NCI-H2029 (cell line): ENCODE measurements around the gene EPN3.

Source experiments
- DNase-seq: peaks from one replicate; lab custom pipeline; 2025; lab: John Stamatoyannopoulos, UW

EPN3 gene

DNA sequence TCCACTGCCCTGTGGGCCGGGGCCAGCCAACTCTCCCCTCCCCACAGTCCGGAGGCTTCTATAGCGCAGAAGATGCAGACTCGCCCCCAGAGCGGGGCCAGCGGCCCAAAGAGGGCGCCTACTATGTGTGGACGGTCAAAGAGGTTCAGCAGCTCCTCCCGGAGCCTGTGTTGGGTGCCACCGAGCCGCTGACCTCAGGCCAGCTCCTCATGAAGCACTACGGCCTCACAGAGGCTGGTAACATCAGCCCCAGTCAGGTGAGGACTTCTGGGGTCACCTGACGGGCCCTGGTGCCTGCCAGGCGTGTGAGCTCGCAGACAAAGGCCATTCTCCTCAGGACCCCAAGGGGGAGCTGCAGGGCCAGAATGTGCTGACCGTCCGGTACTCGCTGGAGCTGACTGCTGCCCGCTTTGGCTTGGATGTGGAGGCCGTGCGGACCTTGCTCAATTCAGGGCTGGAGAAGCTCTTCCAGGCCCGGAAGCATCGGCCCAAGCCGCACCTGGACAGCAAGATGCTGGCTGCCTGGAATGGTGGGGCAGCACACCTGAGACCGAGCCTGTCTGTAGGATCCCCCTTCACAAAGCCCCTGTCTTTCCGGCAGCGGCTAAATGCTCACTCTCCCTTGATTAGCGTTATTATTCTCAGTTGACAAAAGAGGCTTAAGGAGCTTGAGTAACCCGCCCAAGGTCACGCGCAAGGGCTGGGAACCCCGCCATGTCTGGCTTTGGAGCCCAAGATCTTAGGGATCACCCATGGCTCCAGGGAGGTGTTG is 18.3 kb downstream of the EPN3 start:
- peak; percentile 14 for DNase-seq

DNA sequence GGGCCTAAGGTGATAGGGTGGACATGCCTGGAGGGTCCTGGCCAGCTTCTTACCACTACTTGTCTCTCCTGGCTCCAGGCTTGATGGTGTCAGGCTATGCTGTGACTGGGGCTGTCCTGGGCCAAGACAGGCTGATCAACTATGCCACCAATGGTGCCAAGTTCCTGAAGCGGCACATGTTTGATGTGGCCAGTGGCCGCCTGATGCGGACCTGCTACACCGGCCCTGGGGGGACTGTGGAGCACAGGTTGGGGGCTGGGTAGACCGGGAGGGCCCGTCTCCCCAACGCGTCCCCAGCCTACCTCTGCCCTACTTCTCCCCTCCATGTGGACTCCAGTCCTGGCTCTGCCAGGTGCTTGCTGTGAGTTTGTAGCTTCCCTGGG is 18.9 kb downstream of the EPN3 start:
- no peak for DNase-seq

DNA sequence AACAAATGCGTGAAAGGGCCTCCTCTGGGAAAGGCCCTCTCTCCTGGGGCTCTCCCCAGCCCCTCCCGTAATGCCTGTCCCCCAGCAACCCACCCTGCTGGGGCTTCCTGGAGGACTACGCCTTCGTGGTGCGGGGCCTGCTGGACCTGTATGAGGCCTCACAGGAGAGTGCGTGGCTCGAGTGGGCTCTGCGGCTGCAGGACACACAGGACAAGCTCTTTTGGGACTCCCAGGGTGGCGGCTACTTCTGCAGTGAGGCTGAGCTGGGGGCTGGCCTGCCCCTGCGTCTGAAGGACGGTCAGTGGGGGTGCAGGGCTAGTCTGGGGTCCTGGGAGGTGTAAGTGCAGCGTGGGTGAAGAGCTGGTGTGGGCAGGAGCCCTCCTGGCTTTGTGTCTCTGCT is 19.3 kb downstream of the EPN3 start:
- DNase-seq = no peak

DNA sequence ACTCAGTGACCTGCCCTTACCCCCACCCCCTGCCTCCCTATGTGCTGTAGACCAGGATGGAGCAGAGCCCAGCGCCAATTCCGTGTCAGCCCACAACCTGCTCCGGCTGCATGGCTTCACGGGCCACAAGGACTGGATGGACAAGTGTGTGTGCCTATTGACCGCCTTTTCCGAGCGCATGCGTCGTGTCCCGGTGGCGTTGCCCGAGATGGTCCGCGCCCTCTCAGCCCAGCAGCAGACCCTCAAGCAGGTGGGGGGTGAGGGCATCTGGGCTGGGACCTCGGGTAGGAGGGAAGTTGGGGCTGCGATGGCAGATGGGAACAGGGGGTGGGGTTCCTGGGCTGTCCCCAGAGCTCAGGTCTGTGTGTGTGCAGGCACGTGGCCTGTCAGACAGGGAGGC is 21.7 kb downstream of the EPN3 start:
- no peak for DNase-seq

DNA sequence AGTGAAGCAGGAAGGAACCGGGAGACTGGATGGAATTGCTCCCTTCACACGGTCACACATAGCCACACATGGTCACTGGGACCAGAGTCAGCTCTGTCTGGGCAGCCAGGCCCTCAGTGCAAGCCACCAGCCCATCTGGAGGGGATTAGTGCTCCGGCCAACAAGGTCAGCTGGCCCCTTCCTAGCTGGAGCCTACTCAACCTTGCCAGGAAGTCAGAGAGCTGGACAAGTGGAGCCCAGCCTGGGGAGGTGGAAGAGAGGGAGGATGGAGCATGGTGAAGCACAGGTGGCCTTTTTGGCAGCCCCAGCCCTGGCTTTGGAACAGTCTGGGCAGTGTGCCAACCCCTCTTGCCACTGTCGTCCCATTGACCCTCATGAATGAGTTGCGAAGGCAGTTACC is 24.3 kb downstream of the EPN3 start:
- peak; percentile 69 for DNase-seq

DNA sequence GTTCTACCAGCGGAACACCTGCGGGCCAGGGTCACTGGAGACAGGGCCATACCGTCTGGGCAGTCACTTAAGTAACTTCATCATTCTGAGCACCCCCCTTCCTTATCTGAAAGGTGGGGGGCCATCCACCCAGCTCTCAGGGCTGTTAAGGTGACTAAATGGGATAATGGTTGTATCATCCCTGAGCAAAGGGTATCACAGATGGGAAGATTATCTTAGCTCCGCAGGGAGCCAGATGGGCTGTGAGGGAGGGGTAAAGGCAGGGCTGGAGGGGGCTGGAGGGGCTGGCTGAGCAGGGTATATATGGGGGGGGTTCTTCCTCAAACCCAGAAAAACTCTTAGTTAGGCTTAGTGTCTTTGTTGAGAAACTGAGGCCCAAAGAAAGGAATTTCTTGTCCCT is 25.1 kb downstream of the EPN3 start:
- DNase-seq = no peak

DNA sequence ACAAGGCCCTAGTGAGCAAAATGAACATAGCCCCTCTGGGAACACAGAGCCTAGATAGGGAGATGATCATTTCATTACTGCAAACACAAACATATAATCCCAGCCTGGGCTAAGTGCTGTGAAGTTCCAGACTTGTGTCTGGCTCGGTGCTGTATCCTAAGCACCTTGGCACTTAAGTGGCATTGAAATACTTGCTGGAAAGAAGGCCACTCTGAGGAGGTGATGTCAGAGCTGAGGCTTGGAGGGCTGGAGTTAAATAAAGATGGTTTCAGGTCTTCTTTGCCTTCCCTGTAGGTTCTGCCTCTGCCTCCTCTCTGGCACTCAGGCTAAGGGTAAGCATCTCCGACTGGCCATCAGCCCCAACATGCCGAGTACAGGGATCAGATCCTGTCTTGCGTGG is 25.6 kb downstream of the EPN3 start:
- DNase-seq = no peak

DNA sequence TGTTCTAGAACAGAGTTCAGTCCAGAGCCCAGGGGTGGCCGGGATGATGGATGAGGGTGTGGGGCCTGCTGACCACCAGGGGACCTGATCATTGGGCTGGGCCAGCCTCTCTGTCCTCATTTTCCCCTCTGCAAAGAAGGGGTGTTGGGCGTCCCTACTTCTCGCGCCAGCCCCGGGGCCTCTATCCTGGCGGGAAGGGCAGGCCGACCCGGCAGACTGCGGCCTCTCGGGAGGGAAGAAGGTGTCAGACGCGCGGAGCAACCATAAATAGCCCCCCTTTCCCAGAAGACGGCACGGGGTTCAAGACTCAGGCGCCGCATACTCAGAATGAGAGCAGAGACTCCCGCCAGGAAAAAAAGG is 26.0 kb downstream of the EPN3 start:
- no peak for DNase-seq

DNA sequence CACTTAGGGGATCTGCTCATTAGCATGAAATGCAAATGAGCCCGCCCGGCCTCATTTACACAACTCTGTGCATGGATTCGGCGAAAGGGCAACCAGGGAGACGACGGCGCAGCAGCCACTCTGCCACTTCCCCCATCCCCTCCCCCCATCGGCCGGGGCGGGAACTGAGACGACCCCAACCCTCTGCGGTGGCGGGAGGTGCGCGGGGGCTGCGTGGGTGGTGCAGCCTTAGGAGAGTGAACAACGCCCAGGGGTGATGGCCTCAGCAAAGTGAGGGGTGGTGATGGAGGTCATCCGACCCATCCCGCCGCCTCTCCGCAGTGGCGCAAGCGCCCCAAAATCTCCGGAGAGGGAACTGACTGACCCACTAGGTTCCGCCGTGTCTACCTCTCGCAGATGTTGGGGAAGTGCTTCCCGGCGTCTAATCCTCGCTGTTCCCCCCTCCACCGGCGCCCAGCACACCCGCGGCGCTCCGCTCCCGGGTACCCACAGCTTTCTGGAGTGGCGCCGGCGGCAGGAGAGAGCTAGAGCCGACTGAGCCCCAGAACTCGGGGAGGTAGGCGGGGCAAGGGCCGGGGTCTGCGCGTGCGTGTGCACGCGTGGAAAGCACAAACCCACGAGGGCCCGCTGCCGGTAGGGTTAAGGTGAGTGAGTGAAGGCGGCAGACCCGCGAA is 26.5 kb downstream of the EPN3 start:
- no peak for DNase-seq

DNA sequence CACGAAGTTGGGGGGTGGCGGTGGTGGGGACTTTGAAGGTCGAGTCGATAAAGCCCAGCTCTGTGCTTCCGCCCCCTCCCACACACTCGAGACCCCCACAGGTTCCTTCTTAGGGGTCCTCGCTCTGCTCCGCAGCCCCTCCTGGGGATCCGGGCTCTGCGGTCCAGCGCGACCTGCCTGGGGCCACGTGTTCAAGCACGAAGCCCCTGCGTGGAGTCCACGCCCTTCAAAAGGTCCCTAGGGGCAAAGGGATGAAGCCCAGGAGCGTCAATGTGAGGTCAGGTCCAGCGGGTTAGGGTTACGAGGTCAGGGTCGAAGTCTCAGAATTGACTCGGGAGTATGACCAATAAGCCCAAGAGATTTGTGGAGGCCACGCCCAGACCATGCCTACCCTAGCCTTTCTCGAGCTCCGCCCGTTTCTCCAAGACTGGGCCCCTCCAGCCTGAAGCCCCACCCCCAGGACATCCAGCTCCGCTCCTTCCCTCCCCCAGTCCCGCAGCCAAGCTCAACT is 27.2 kb downstream of the EPN3 start:
- no peak for DNase-seq

DNA sequence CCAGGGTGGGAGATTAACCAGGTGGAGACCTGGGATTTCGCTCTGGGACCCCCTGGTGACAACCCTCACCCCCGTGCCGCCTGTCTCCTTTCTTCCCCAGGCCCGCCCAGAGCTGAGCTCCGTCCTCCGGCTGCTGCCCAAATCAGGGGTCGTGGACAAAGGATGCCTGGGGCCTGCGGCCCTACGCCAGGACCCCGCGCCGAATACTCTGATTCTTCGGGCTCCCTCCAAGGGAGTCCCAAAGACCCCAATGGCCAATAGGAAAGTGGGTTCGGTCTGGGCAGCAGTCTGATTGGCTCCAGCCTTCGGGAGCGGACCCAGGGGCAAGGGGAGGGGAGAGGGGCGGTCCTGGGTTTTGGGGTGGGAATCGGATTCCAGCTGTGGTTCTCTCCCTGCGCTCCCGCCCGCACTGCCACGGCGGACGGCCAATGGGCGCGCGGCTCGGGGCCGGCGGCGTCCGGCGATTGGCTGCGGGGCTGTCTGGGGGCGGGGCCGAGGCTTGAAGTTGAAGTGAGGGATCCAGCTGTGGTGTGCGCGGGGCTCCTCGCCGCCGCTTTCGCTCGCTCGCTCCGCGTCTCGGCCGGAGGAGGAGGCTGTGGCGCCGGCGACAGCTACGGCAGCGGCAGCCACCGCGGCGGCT is 27.8 kb downstream of the EPN3 start, which contains the start of gene CACNA1G:
Gene CACNA1G, plus strand, starts transcription at position 531 of the 640 bp plus-strand sequence. CDS start 745 bp downstream, outside the sequence.
- peak; percentile 68 for DNase-seq

DNA sequence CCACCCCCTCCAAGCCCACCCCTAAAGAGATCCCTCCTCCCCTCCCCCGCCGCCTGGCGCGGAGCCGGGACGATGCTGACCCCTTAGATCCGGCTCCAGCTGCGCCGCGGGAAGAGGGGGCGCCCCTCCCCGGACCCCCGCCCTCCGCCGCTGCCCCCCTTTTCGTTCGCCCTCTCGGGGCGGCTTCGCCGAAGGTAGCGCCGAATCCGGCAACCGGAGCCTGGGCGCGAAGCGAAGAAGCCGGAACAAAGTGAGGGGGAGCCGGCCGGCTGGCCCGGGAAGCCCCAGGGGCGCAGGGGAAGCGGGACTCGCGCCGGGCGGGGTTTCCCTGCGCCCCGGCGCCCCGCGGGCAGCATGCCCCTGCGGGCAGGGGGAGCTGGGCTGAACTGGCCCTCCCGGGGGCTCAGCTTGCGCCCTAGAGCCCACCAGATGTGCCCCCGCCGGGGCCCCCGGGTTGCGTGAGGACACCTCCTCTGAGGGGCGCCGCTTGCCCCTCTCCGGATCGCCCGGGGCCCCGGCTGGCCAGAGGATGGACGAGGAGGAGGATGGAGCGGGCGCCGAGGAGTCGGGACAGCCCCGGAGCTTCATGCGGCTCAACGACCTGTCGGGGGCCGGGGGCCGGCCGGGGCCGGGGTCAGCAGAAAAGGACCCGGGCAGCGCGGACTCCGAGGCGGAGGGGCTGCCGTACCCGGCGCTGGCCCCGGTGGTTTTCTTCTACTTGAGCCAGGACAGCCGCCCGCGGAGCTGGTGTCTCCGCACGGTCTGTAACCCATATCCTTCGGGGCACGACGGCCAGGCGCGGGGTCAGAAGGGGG is 28.6 kb downstream of the EPN3 start:
- no peak for DNase-seq

DNA sequence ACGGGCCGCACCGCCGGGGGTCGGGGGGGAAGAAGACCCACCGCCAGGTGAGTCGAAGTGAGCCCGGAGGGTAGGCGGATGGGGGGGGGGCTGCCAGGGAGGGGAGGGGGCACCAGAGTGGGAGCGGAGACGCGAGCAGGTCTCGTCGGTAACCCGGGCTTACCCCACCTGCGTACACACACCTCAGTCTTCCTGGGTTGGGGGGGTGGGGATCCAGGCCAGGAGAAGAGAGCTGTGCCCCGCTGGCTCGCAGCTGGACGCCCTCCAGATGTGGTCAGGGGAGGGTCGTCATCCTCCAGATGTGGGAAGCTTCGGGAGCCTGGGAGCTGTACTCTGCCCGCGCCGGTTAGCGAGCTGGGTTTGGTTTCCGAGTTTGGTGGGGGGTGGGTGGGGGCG is 29.2 kb downstream of the EPN3 start:
- DNase-seq = no peak

DNA sequence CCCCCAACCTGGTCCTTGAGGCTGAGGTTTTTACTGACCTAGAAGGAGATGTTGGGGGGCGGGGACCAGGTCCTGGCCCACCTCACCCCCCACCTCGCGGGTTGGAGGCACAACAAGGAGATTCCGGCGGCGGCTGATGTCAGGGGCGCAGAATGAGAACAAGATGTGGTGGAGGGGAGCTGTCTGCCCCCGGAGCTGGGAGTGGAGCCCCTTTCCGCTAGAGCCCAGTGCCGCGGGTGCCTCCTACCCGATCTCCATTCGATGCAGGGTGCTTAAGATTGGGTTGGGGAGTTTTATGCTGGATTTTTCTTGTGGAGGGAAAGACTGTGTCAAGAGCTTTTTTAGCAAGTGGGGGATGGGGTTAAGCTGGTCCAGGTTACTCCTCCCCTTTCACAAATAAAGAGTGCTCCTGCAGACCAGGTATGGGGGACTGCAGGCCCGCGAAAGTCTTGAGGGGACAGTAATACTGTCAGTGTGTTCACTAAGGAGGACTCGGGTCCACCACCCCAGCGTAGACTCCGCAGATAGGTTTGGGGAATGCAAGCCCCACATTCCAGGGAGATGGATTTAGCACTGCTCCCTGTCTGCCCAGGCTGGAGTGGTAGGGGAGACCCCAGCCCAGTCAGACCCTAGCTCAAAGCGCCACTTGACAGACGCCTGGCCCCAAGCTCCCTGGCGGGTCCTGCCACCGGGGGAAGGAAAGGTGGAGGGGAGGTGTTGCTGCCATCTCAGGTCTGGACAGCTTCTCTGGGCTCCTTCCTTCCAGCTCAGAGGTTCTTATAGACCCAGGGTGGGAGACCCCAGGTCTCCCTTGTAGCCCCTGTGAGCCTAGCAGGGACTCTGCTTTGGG is 29.9 kb downstream of the EPN3 start:
- DNase-seq = no peak

DNA sequence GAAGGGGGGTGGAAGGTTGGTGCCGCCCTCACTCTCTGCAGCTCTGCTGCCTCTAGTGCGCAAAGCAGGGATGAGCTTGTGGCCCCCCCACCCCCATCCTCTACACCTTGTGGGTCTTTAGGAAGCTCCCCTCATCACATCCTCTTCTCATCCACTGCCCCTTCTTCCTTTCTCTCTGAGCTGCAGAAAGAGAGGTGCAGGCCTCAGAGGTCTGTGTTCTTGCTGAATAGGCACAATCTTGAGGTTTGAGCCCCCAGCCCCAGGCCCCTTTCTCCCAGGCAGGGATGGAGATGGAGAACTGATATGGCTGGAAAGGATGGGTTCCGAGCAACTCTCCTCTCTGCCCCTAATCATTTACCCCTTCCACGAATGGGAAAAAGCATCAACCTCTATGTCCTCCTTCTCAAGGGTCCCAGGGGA is 30.6 kb downstream of the EPN3 start:
- DNase-seq = no peak

DNA sequence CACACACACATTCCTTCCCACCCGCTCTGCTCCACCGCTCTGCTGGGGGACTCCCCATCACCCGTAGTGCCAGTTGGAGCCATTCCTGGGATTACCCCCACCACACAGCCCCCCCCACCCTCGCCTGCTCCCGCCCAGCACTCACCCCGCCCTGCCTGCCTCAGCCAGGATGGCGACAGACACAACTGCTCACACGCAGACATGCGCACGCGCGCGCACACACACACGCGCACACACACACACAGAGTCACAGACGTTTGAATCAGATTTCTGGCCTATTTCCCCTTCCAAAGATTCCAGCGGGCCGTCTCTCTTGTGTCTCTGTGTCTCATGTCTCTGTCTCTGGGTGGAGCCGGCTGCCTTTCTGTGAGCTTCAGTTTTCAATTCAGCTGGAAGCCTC is 32.4 kb downstream of the EPN3 start:
- no peak for DNase-seq

DNA sequence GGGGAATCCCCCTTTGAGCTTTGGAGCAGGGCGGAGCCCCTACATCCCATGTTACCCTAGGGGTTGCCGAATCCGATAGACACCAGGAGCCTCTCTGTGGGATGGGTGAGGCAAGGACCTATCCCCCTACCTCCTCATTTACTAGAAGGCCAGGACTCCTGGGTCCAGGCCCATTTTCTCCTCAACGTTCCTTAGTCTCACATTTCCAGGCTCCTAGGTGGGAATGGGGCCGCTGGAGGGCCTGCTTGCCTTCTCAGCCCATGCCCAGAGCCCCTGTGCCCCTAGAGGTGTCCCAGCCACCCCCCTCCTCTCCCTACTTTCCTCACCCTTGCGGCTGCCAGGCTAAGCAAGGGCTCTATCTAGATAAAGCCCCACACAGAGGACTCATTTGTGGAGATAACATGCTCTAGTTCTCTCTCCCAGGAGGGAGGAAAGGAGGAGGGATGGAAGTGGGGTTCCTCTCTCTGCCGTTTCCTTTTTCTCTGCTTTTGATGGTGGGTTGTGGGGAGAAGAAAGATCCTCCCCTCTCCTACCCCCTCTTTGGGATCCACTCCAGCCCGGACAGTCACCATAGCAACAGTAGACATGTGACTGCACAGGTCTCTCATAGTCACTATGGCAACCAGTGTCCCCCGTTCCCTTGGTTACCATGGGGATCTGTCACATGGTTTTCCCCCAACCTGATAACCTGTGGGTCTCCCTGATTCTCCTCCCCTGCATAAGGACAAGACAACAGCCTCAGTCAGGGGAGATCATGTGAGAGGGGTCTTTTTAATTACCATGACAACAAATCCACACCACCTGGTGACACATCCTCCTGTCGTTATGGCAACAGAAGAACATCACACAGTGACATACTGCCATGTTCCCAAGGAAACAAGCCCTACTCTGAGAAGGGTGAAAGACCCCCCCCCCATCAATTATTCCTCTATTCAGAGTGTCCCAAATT is 33.1 kb downstream of the EPN3 start:
- no peak for DNase-seq

DNA sequence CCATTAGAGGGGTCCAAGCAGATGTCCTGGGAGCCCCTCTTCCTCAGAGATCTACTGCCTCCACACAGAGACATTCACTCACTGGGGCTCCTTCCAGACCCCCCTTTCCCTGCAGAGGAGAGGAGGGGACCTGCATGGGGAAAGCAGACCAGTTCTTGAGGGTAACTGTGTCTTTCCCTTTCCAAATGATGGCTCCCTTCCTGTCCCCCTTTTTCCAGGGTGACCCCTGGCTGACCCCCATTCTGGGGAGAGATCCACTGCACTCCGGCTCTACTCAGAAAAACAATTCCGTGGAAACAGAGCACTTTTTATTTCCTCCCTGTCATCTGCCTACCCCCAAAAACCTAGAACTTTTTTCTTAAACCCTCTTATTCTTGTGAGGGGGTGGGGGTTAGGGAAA is 34.4 kb downstream of the EPN3 start:
- DNase-seq = no peak

DNA sequence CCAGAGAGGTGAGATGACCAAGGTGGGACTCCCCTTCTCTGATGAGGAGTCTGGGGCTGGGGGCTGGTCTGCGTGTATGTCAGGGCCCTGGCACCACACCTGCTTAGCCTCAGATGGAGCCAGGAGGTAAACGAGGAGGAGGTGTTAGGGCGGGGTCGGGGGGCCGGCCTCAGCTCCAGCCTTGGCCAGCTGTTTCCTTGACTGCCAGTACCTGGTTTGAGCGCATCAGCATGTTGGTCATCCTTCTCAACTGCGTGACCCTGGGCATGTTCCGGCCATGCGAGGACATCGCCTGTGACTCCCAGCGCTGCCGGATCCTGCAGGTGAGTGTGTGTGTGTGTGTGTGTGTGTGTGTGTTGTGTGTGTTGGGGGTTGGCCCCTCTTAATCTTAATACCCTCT is 36.1 kb downstream of the EPN3 start:
- no peak for DNase-seq

DNA sequence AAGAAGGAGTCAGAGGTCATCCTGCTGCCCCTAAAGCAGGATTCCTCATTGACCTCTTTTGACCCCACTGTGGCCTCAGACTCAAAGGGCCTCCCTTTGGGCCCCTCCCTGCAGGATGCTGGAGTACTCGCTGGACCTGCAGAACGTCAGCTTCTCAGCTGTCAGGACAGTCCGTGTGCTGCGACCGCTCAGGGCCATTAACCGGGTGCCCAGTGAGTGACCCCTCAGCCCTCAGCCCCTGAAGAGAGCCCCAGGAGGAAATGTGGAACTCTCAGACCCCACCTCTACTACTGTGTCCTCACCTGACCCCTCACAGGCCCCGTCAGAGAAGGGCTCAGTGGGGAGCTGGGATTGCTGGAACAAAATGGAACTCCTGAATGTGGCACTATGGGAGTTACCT is 37.1 kb downstream of the EPN3 start:
- DNase-seq = no peak
